K562 (cell line): ENCODE results near the gene PFKFB2. TPM values are rescaled to one million over a fixed set of nuclear protein-coding genes. Genes with fewer than 3 reads are reported as not detected.

Experiments
- ARID2 ChIP-seq: fragments of 450-650 bp; IDR thresholded peaks from 2 replicates; pipeline ENCODE4 v1.6.1; 2017; ENCODE audit warnings: antibody characterized with exemption, mild to moderate bottlenecking
- CEBPB ChIP-seq: fragments of 450-650 bp; IDR thresholded peaks from 2 replicates; pipeline ENCODE4 v1.6.1; 2016; ENCODE audit warnings: missing genetic modification characterization, missing compliant biosample characterization
- CSDE1 ChIP-seq, 2 experiments: fragments of 450-650 bp; IDR thresholded peaks; 2 replicates each; pipeline ENCODE4 v1.6.1; 2016; ENCODE audit warnings: mild to moderate bottlenecking in 1 of 2
- ESRRA ChIP-seq: fragments of 450-650 bp; IDR thresholded peaks from 2 replicates; pipeline ENCODE4 v1.6.1; 2014; ENCODE audit warnings: low read depth, mild to moderate bottlenecking, moderate library complexity, borderline replicate concordance
- FOXJ2 ChIP-seq: fragments of 200-800 bp; sonication (Bioruptor generic); IDR thresholded peaks from 2 replicates; pipeline ENCODE4 v1.6.1; 2016; ENCODE audit warnings: missing genetic modification characterization, missing compliant biosample characterization
- HDAC1 ChIP-seq, 2 experiments: fragments of 450-650 bp; IDR thresholded peaks; 2 replicates each; pipeline ENCODE4 v1.6.1; 2016 to 2017; ENCODE audit warnings: inconsistent platforms in 1 of 2, mild to moderate bottlenecking in 1 of 2, moderate library complexity in 1 of 2
- KAT8 ChIP-seq: fragments of 450-650 bp; IDR thresholded peaks from 2 replicates; pipeline ENCODE4 v1.6.1; 2016; ENCODE audit warnings: low read depth, mild to moderate bottlenecking
- MCM2 ChIP-seq: fragments of 450-650 bp; IDR thresholded peaks from 2 replicates; pipeline ENCODE4 v1.6.1; 2017; ENCODE audit warnings: low read depth, mild to moderate bottlenecking
- MECOM ChIP-seq: fragments of 250-450 bp; sonication (Bioruptor Pico); IDR thresholded peaks from 2 replicates; pipeline ENCODE4 v1.8.0; 2022; ENCODE audit warnings: inconsistent platforms
- MEIS2 ChIP-seq: fragments of 450-650 bp; IDR thresholded peaks from 2 replicates; pipeline ENCODE4 v1.6.1; 2014; ENCODE audit warnings: mild to moderate bottlenecking; ENCODE audit not compliant: partially characterized antibody
- NFIC ChIP-seq: fragments of 450-650 bp; IDR thresholded peaks from 2 replicates; pipeline ENCODE4 v1.6.1; 2017; ENCODE audit warnings: mild to moderate bottlenecking, inconsistent platforms
- PATZ1 ChIP-seq: fragments of 250-450 bp; sonication (Bioruptor Pico); IDR thresholded peaks from 2 replicates; pipeline ENCODE4 v1.5.0; 2020; ENCODE audit warnings: mild to moderate bottlenecking, borderline replicate concordance
- RB1 ChIP-seq: fragments of 450-650 bp; IDR thresholded peaks from 2 replicates; pipeline ENCODE4 v1.6.1; 2017; ENCODE audit warnings: low read depth, mild to moderate bottlenecking
- SMARCB1 ChIP-seq: IDR thresholded peaks from 2 replicates; pipeline ENCODE4 v1.6.1; 2011; ENCODE audit warnings: improper control_type of control experiment, low read depth; ENCODE audit not compliant: insufficient read length
- SP1 ChIP-seq: sonication (generic); formaldehyde crosslinking; IDR thresholded peaks from 2 replicates; pipeline ENCODE4 v1.8.1; 2022; ENCODE audit warnings: mild to moderate bottlenecking, missing genetic modification reagents
- TEAD1 ChIP-seq, 2 experiments: fragments of 450-650 bp in 1 of 2; sonication (generic) in 1 of 2; formaldehyde crosslinking; IDR thresholded peaks; 2 replicates each; pipeline versions ENCODE4 v1.4.0 to v1.8.0; 2020 to 2022; ENCODE audit warnings: mild to moderate bottlenecking in 2 of 2, missing genetic modification reagents in 1 of 2
- TEAD2 ChIP-seq: fragments of 450-650 bp; IDR thresholded peaks from 2 replicates; pipeline ENCODE4 v1.6.1; 2016; ENCODE audit warnings: missing genetic modification characterization, control low read depth, missing compliant biosample characterization
- ZBTB33 ChIP-seq: sonication (generic); formaldehyde crosslinking; IDR thresholded peaks from 2 replicates; pipeline ENCODE4 v1.8.1; 2023; ENCODE audit warnings: mild to moderate bottlenecking, missing genetic modification reagents
- ZC3H11A ChIP-seq: IDR thresholded peaks from 2 replicates; pipeline ENCODE4 v1.6.1; 2012; ENCODE audit warnings: low read depth, low read length, improper control_type of control experiment
- ZNF263 ChIP-seq: sonication (generic); formaldehyde crosslinking; IDR thresholded peaks from 2 replicates; pipeline ENCODE4 v1.8.0; 2022; ENCODE audit warnings: mild to moderate bottlenecking, missing genetic modification reagents, borderline replicate concordance
- ZNF316 ChIP-seq: fragments of 450-650 bp; IDR thresholded peaks from 2 replicates; pipeline ENCODE4 v1.6.1; 2016
- ZNF76 ChIP-seq: fragments of 250-450 bp; sonication (Bioruptor Pico); IDR thresholded peaks from 2 replicates; pipeline ENCODE4 v1.4.0; 2020; ENCODE audit warnings: mild to moderate bottlenecking, moderate library complexity, borderline replicate concordance
- polyA plus RNA-seq, 8 experiments: library from polyadenylated mRNA; depleted of rRNA in 4 of 8; stranded (reverse) in 5 of 8; unstranded in 3 of 8; fragments of >200 nt; fragmentation: Nextera tagmentation in 2 of 8; fragmentation: Illumina TruSeq in 1 of 8; extraction: Ambion mirVana in 2 of 8; extraction: Trizol in 1 of 8; gene quantifications; 2 replicates each; pipeline versions ENCODE4 v1.2.1 to v1.2.3, GENCODE V29; 2011 to 2014; ENCODE audit warnings: inconsistent platforms in 1 of 8, missing spikeins in 1 of 8
- total RNA-seq, 7 experiments: library from RNA; depleted of rRNA in 6 of 7; stranded (reverse); fragments of >200 nt in 6 of 7; fragmentation: Illumina TruSeq in 2 of 7; extraction: Trizol in 2 of 7; gene quantifications; 2 replicates each; pipeline versions ENCODE4 v1.2.1 to v1.2.3, GENCODE V29; 2011 to 2021; ENCODE audit warnings: low replicate concordance in 1 of 7
- TF ChIP-seq, protein P1 (sequence below): sonication (generic); formaldehyde crosslinking; IDR thresholded peaks from 2 replicates; pipeline ENCODE4 v1.8.0; 2022; ENCODE audit warnings: missing genetic modification reagents, mild to moderate bottlenecking, moderate library complexity, borderline replicate concordance
- TF ChIP-seq, protein P2 (sequence below), 3 experiments: IDR thresholded peaks in 2 of 3; conservative IDR thresholded peaks in 1 of 3; 2 replicates each; pipeline ENCODE4 v1.5.1; 2011 to 2012; ENCODE audit warnings: low read length in 3 of 3, mild to moderate bottlenecking in 3 of 3, control low read depth in 2 of 3, improper control_type of control experiment in 1 of 3, inconsistent platforms in 1 of 3, low read depth in 1 of 3, mixed read lengths in 1 of 3, moderate library complexity in 1 of 3; ENCODE audit not compliant: insufficient read depth in 2 of 3

The PFKFB2 gene
- total and polyA plus RNA-seq, 9 of the 15 experiments (the other 6 are each of a cell fraction or from before 2014, with no cell fraction given): 6.9 to 26.0 (median 16.4) TPM

DNA sequence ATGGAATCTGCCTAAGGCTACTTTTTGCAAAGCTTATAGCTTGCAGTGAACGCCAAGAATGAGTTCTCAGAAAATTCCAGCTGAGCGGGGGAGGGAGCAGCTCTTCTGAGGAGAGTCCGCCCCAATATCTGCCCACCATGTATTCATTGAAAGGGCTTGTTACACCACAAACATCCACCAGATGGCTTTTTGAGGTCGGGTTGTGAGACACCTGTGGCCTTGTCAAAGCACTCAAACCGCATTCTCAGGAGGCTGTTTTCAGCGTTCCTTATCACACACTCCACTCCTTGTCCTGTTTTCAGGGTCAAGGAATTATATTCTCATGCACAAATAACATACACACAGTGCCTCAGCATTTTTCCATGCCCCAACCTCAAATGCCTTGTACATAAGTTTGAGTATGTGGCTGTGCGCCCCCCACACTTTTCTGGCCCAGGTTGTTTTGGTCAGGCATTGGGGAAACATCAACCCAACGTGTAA lies 31.7 kb downstream of the PFKFB2 start (continued):
- TF ChIP-seq, protein P1, sequence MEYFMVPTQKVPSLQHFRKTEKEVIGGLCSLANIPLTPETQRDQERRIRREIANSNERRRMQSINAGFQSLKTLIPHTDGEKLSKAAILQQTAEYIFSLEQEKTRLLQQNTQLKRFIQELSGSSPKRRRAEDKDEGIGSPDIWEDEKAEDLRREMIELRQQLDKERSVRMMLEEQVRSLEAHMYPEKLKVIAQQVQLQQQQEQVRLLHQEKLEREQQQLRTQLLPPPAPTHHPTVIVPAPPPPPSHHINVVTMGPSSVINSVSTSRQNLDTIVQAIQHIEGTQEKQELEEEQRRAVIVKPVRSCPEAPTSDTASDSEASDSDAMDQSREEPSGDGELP: peak; percentile 77
- TF ChIP-seq PATZ1 (CRISPR knock-in tag): no peak
- TF ChIP-seq TEAD2: peak; percentile 3; the same call in 1 of the 2 replicates
- TF ChIP-seq, protein P2, sequence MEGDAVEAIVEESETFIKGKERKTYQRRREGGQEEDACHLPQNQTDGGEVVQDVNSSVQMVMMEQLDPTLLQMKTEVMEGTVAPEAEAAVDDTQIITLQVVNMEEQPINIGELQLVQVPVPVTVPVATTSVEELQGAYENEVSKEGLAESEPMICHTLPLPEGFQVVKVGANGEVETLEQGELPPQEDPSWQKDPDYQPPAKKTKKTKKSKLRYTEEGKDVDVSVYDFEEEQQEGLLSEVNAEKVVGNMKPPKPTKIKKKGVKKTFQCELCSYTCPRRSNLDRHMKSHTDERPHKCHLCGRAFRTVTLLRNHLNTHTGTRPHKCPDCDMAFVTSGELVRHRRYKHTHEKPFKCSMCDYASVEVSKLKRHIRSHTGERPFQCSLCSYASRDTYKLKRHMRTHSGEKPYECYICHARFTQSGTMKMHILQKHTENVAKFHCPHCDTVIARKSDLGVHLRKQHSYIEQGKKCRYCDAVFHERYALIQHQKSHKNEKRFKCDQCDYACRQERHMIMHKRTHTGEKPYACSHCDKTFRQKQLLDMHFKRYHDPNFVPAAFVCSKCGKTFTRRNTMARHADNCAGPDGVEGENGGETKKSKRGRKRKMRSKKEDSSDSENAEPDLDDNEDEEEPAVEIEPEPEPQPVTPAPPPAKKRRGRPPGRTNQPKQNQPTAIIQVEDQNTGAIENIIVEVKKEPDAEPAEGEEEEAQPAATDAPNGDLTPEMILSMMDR (IDR thresholded peaks at IDR 0.05 in 2 of 3, conservative IDR thresholded peaks at IDR 0.05 in 1 of 3; ENCODE audit: insufficient read depth in 2 of 3, low read depth in 1 of 3, low read length in 3 of 3): peak; percentile 86 to 87 (median 87)
- no peak for TF ChIP-seq MCM2
- peak; percentile 51; the same call in 1 of the 2 replicates for TF ChIP-seq ZNF263 (CRISPR knock-in tag)
- no peak for TF ChIP-seq ZNF76 (CRISPR knock-in tag)
- peak; percentile 82 for TF ChIP-seq RB1
- peak; percentile 49; the same call in 1 of the 2 replicates for TF ChIP-seq ARID2
- peak; percentile 75 for TF ChIP-seq MEIS2
- no peak for TF ChIP-seq SMARCB1
- TF ChIP-seq CSDE1 (IDR thresholded peaks at IDR 0.05): no peak
- TF ChIP-seq ESRRA: peak; percentile 92; the same call in 1 of the 2 replicates
- peak; percentile 50 for TF ChIP-seq NFIC
- TF ChIP-seq MECOM (CRISPR knock-in tag): no peak
- TF ChIP-seq ZNF316: peak; percentile 76
- TF ChIP-seq TEAD1 (CRISPR knock-in tag; IDR thresholded peaks at IDR 0.05): peak; percentile 58 to 85; a peak in 3 of 4 replicates
- TF ChIP-seq FOXJ2 (tag): no peak
- TF ChIP-seq SP1 (CRISPR knock-in tag): no peak
- no peak for TF ChIP-seq CEBPB
- no peak for TF ChIP-seq ZC3H11A
- no peak for TF ChIP-seq KAT8
- peak in 1 of 2 experiments; percentile 43; a peak in 1 of 4 replicates for TF ChIP-seq HDAC1 (IDR thresholded peaks at IDR 0.05)
- peak; percentile 62 for TF ChIP-seq ZBTB33
